ENCODE measurements around the gene FIG4.
"Not testable (repeated sequence)": the region's sequence is repeated elsewhere in the genome, so short reads cannot be mapped to it uniquely, and the experiment has no call there.

The FIG4 gene

GRCh38 chr6:109861946-109862345 is 170.8 kb downstream of the FIG4 start:
- no peak for DNase-seq

GRCh38 chr6:109864050-109864449 is 173.0 kb downstream of the FIG4 start:
- no peak for DNase-seq

GRCh38 chr6:109865968-109866367 is 174.9 kb downstream of the FIG4 start:
- no peak for DNase-seq

- DNase-seq: no peak
Observed at GRCh38 chr6:109867009-109867969, 176.2 kb downstream of the FIG4 start.

- DNase-seq: no peak
Observed at GRCh38 chr6:109867970-109868358, 176.9 kb downstream of the FIG4 start.

GRCh38 chr6:109869398-109870088 is 178.4 kb downstream of the FIG4 start:
- not testable (repeated sequence) for DNase-seq

GRCh38 chr6:109870089-109870410 is 179.0 kb downstream of the FIG4 start:
- no peak for DNase-seq

- DNase-seq: no peak
Observed at GRCh38 chr6:109872549-109872948, 181.5 kb downstream of the FIG4 start.

- DNase-seq: peak; percentile 33
Observed at GRCh38 chr6:109872968-109873545, 182.0 kb downstream of the FIG4 start.

GRCh38 chr6:109874086-109874485 is 183.0 kb downstream of the FIG4 start:
- no peak for DNase-seq

GRCh38 chr6:109874621-109875020 is 183.5 kb downstream of the FIG4 start:
- no peak for DNase-seq

Data from GDM1 (cell line).